Embryonic facial prominence (tissue), 1 donor: ENCODE data around the gene NPY.

Experiments
- DNase-seq: peaks from one replicate; pipeline ENCODE4 v3.0.0-alpha.2; 2016; ENCODE audit errors: extremely low spot score

The NPY gene

GRCh38 chr7:24316340-24316739 lies 32.4 kb downstream of the NPY start:
- DNase-seq, result no peak

DNA sequence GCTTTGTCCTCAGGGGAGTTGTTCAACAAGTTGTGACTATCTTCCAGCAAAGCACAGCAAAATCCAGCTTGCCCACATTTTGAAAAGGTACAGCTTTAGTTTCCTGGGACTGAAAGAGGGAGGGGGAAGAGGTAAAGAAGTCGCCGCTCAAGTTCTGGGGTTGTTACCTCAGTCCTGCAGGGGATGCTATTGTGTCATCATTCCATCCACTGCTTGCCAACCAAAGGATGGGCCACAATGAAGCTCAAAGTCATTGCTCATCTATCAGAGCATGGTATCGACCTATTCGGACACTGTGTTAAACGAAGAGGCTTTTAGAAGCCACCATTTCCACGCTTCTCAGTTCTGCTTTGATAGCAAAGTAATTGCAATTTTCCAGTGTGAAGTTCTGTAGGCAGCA lies 34.3 kb downstream of the NPY start:
- DNase-seq, result no peak

DNA sequence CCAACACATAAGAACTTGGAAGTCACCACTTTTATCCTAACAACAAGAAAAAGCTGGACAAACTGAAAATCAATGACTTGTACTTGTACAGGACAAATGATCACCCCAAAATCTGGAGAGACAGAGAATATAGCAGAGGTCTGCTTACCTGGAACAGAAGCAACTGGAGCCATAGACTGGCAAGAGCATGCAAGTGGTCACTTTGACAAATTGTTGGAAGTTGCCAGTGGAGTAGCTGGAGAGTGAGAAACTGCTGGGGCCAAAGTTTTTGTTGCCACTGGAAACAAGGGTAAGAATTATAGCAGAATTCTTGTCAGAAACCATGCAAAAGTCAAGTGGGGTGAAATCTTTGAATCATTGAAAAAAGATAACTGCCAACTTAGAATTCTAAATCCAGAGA lies 35.2 kb downstream of the NPY start:
- no peak for DNase-seq

GRCh38 chr7:24323961-24324480 lies 40.0 kb downstream of the NPY start:
- no peak for DNase-seq

- no peak for DNase-seq
These were observed 41.7 kb downstream of the NPY start for GRCh38 chr7:24325708-24326107.

- DNase-seq, result no peak
These were observed 44.1 kb downstream of the NPY start for GRCh38 chr7:24328050-24328449.

DNA sequence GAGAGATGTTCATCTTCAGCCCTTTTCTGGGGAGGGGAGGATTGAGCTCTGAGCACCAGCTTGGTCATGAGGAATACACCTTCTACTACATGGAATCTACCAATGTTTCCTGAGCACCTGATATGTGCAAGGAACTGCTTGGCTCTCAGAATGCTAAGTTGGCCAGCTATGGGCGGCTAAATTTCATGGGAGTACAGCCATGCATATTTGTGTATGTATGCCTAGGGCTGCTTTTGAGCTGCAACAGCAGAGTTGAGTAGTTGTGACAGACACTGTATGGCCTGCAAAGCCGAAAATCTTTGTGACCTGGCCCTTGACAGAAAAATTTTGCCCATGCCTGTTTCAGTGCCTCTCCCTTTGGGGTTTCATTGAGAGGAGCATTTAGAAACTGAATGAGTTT lies 44.9 kb downstream of the NPY start:
- DNase-seq, result no peak

DNA sequence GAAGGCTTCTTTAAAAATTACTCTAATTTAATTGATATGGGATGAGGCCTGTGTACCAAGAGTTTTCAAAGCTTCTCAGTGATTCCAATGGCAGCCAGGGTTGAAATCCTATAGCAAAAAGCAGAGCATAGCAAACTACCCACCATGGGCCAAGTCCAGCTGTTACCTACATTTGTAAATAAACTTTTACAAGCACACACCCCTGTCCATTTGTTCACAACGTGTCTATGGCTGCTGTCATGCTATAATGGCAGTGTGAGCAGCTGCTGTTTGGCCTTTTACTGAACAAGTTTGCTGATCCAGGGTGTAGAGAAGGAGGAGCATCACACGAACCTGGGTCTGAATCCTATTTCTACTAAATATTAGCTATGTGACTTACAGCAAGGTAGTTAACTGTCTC lies 50.0 kb downstream of the NPY start:
- no peak for DNase-seq

- no peak for DNase-seq
These were observed 50.6 kb downstream of the NPY start for GRCh38 chr7:24334627-24335026.

GRCh38 chr7:24336461-24336860 lies 52.5 kb downstream of the NPY start:
- no peak for DNase-seq

- DNase-seq, result no peak
These were observed 53.2 kb downstream of the NPY start for GRCh38 chr7:24337180-24337579.

GRCh38 chr7:24339575-24339974 lies 55.6 kb downstream of the NPY start:
- DNase-seq, result no peak

DNA sequence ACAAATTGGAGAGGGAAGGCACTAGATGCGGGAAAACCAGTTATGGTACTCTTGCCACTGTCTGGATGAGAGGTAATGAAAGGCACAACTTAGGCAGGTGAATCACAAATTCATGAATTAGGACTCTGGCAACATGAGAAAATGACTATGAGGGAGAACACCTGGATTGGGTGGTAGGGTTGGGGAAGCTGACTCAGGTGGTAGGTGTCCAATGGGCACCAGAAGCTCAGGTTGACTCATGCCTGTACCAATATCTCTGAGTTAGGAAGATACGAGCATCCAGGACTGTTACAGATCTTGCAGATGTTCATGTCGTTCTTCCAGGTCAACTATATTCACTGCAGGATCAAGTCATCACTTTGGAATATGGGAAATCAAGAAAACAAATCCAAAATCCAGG lies 56.7 kb downstream of the NPY start:
- no peak for DNase-seq
